ENCODE measurements around the gene HLA-DOA.

The HLA-DOA gene

DNA sequence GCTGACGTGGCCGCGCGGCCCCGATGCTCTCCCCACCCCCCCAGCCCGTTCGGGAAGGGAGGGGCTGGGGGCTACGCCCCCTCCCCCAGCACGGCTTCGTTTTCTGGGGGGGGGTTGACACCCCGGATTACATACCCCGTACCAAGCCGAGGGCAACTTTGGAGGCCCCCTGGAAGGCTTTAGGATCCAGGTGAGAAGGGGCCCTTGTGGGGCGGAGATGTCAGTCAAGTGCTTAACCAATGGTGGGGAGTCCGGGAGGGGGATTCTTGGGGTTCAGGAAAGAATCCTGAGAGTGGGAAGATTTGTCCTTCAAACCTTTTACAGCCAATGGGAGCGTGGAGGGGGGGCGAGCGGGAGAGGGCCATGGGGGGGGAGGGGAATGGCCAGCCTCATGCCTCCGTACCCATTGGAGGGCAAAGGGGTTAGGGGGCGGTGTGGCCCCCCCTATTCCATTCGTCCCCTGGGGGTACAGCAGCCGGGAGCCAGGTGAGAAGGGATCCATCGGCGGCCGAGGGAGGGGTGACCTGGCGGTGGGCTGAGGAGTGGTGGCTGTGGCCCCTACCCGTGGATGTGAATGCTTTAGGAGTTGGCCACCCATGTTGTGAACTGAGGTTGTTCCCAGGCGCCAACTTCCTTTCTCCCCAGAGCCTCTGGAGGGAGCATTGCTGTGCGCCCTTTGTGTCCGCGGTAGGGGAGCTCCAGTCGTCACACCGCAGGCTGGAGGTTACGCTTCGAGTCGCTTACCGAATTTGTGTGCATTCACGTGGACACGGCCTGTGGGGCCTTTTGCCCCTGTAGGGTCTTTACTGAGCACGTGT lies 40.3 kb downstream of the HLA-DOA start:
- DNase-seq (ENCODE audit: insufficient read length, low spot score) (no peak), FAIRE-seq (no peak)
- TF ChIP-seq, protein P1, sequence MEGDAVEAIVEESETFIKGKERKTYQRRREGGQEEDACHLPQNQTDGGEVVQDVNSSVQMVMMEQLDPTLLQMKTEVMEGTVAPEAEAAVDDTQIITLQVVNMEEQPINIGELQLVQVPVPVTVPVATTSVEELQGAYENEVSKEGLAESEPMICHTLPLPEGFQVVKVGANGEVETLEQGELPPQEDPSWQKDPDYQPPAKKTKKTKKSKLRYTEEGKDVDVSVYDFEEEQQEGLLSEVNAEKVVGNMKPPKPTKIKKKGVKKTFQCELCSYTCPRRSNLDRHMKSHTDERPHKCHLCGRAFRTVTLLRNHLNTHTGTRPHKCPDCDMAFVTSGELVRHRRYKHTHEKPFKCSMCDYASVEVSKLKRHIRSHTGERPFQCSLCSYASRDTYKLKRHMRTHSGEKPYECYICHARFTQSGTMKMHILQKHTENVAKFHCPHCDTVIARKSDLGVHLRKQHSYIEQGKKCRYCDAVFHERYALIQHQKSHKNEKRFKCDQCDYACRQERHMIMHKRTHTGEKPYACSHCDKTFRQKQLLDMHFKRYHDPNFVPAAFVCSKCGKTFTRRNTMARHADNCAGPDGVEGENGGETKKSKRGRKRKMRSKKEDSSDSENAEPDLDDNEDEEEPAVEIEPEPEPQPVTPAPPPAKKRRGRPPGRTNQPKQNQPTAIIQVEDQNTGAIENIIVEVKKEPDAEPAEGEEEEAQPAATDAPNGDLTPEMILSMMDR (IDR thresholded peaks at IDR 0.05; ENCODE audit: insufficient read depth, missing control alignments), result no peak

DNA sequence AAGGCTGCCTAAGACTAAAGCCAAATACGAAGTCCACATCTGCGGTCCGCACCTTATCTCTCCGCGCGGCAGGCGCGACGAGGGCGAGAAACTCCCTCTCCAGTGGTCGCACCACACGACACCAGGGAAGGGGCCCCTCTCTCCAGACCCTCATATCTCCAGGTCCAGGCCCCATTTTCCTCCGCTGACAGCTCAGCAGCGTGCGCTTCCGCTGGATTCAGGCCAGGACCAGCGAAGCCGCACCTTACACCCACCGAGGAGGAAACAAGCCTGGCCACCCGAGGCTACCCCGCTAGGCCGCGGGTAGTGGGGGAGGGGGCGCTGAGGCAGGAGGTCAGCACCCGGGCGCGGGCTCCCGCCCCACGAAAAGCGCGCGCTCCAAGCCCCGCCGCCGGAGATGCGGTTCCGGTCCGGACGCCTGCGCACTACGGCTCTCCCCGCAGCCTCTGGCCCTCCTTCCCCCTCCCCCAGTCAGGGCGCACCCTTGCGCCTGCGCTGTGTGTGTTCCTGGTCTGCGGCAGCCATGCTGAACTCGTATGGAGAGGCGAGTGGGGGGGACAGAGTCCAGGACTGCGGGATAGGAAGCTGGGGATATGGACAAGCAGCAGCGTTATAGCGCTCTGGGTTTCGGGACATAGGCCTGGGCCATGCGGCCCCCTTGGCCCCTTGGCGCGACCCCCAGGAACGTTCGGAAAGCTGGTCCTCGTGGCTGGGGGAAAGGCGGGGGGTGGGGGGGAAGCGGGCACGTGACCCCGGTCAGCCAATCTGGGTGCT lies 41.1 kb downstream of the HLA-DOA start, which contains the start of gene BRD2:
BRD2 (plus strand) TSS at position 502 of the 774 bp plus-strand sequence. CDS start 4,305 bp downstream, outside the sequence.
- TF ChIP-seq, protein P1 (IDR thresholded peaks at IDR 0.05; ENCODE audit: insufficient read depth, missing control alignments), result no peak
- FAIRE-seq (no peak), DNase-seq (ENCODE audit: insufficient read length, low spot score) (peak; percentile 61)

DNA sequence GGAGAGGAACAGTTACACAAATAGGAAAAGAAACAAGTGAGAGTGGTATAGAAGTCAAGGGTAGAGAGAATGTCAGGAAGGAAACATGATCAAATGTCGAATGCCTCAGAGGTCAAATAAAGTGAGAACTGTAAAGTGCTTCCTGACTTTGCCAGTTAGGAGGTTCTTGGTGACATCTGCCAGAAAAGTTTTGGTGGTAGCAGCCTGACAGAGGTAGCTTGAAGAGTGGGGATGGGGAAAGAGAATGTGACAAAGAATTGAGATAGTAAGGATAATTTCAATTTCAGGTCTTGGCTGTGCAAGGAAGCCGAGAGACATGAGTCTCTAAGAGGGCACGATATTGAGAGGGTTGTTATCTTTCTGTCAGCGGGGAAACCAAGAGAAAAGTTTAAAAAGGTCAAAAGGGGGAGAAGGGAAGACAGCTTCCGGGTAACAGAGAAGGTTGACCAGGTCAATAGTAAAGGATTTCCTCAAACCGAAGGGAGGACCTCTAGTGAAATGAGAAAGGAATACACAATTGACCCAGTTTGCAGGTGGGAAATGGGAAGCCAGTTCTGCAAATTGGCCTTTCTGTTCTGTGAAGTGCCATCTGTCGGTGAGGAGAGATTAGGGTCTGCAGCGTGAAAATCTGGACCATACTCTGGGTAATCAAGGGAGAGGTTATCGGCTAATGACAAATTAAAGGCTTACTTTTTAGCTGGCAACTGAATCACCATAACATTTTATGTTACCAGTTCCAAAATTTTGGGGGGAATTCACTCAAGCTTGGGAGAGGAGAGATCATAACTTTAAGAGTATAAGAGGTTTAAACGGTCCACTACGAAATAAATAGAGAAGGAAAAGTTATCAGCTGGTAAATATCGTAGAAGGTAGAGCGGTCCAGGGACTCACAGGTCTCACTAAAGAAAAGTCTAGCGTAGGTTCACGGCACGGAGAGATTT lies 42.0 kb downstream of the HLA-DOA start:
- no peak for DNase-seq (ENCODE audit: insufficient read length, low spot score)
- TF ChIP-seq, protein P1 (IDR thresholded peaks at IDR 0.05; ENCODE audit: insufficient read depth, missing control alignments), result peak; percentile 55
- FAIRE-seq, result peak; percentile 60

DNA sequence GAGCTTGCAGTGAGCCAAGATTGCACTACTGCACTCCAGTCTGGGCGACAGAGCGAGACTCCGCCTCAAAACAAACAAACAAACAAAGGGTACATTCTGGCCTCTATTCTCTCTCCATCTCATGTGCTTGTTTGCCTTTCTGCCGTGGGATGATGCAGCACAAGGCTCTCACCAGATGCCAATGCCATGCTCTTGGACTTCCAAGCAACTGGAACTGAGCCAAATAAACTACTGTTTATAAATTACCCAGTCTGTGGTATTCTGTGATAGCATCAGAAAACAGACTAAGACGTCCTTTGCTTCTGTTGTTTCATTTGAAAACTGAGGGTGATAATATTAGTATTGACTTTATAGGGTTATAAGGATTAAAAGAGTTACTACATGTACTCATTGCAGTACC lies 44.6 kb downstream of the HLA-DOA start:
- TF ChIP-seq, protein P1 (IDR thresholded peaks at IDR 0.05; ENCODE audit: insufficient read depth, missing control alignments), result no peak

DNA sequence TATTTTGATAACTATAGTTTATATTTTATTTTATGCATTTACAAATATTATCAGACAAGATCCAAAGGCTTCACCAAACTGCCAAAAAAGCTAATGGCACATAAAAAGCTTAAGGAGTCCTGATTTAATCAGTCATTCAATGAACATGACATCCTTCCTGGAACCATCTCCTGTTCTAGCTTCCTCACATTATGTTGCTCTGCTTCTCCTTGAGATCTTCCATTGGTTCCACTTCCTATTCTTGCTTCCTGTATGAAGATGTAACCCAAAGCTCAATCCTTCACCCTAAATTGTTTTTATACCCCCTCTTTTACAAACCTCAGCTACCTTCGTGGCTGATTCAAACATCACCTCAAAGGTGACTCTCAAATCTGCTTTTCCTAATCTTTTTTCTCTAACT lies 45.5 kb downstream of the HLA-DOA start:
- DNase-seq (ENCODE audit: insufficient read length, low spot score), result no peak
- TF ChIP-seq, protein P1 (IDR thresholded peaks at IDR 0.05; ENCODE audit: insufficient read depth, missing control alignments), result no peak
- no peak for FAIRE-seq

More for the DNA sequence above, 44.6 kb downstream of the HLA-DOA start:
- no peak for DNase-seq (ENCODE audit: insufficient read length, low spot score)
- no peak for FAIRE-seq

DNA sequence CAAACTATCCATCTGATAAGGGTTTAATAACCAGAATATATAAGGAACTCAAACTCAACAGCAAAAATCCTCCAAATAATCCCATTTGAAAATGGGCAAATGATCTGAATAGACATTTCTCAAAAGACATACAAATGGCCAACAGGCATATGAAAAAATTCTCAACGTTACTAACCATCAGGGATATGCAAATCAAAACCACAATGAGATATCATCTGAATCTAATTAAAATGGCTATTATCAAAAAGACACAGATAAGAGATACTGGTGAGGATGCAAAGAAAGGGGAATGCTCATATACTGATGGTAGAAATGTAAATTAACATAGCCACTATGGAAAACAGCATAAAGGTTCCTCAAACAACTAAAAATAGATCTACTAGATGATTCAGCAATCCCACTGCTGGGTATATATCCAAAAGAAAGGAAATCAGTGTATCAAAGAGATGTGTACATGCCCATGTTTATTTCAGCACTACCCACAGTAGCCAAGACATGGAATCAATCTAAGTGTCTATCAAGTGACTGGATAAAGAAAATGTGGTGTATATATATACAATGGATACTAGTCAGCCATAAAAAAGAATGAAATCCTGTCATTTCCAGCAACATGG lies 47.1 kb downstream of the HLA-DOA start:
- DNase-seq (ENCODE audit: insufficient read length, low spot score) (no peak), FAIRE-seq (no peak)
- TF ChIP-seq, protein P1 (IDR thresholded peaks at IDR 0.05; ENCODE audit: insufficient read depth, missing control alignments), result no peak

Measured in D721Med (cell line).